OCI-LY3 (cell line): ENCODE data around the gene ITGA11.

Experiments used
- CTCF ChIP-seq: fragments of 200-600, 300-600 bp; sonication (generic); IDR thresholded peaks from 2 replicates; pipeline ENCODE4 v1.5.1; 2014; ENCODE audit warnings: antibody characterized with exemption, low read length, low read depth
- EZH2phosphoT487 ChIP-seq: fragments of 200-600 bp; shearing (Covaris generic); IDR thresholded peaks from 2 replicates; pipeline ENCODE4 v1.6.1; 2018; ENCODE audit warnings: antibody characterized with exemption, mixed run types, low read depth

DNA sequence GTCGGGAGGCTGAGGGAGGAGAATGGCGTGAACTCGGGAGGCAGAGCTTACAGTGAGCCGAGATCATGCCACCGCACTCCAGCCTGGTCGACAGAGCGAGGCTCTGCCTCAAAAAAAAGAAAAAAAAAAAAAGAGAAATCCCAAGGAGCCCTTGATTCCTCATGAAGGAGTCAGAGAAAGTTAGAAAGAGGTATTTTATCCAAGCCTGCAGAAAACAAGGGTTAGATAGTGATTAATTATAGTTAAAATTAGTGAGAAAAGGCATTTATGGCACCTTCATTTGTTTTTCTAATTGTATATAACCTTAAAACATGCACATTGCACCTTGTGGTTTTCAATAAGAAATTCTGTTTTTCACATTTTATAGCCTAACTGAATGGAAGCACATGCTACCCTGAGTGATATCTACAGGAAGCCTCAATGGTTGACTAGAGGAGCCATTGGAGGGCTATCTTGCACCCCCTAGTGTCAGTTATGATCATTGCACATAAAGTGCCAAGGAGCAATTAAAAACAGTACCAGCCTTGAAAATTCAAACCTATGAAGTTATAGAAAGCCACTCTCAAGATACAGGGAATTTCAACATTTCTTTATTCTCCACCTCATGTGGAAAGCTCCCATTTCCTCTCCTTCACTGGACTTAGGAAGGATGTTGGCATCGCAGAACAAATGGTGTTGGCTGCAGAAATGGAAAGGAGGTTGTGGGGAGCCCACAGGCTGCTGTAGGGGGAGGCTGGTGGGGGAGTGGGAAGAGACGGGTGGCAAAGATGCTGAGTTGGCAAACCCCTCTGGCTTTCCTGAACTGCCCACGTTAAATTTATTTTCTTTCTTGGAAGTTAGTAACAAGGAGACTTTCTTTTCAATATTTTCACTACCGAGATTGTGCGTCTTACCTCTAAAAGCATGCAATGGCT is 48.5 kb downstream of the ITGA11 start:
- TF ChIP-seq CTCF (peak; percentile 86), EZH2phosphoT487 (no peak)
